PC-9 (cell line): ENCODE results near the gene DOCK4. TPM values are rescaled to one million over a fixed set of nuclear protein-coding genes. Genes with fewer than 3 reads are reported as not detected.
"Not testable (repeated sequence)": the region's sequence is repeated elsewhere in the genome, so short reads cannot be mapped to it uniquely, and the experiment has no call there.

Experiments used
- BruUV-seq: library from RNA; stranded (reverse); fragments of 400-500 nt; replicated peaks from 2 replicates; lab custom pipeline; 2021; lab: Mats Ljungman, UMichigan
- CTCF ChIA-PET: fragments of 300-600 bp; sonication (Branson Sonifier 250); formaldehyde crosslinking; loops from one replicate; lab custom pipeline; 2022; ENCODE audit warnings: antibody characterized with exemption; lab: Charles Lee
- POLR2A ChIA-PET: fragments of 300-600 bp; sonication (Branson Sonifier 250); formaldehyde crosslinking; loops from one replicate; lab custom pipeline; 2022; ENCODE audit warnings: antibody characterized with exemption; ENCODE audit not compliant: unreplicated experiment; lab: Charles Lee
- DNase-seq, 2 experiments: peaks; one replicate each; pipeline versions ENCODE4 v3.0.0 to v3.0.0-alpha.2; 2015 to 2022; ENCODE audit warnings: mixed read lengths in 1 of 2
- H2AFZ ChIP-seq: fragments of 200-600 bp; sonication (generic); 2 replicates; pipeline ENCODE4 v1.8.1; 2017; ENCODE audit warnings: antibody characterized with exemption
- H3F3A ChIP-seq: fragments of 200-600 bp; sonication (generic); 2 replicates; pipeline ENCODE4 v1.8.1; 2017; ENCODE audit warnings: antibody characterized with exemption, mild to moderate bottlenecking, low read depth; ENCODE audit not compliant: insufficient read depth
- H3K27ac ChIP-seq: fragments of 200-600 bp; sonication (generic); 2 replicates; pipeline ENCODE4 v1.6.1; 2016; ENCODE audit warnings: mixed run types
- H3K27me3 ChIP-seq: fragments of 200-600 bp; sonication (generic); 2 replicates; pipeline ENCODE4 v1.6.1; 2016; ENCODE audit warnings: low read depth, mixed run types; ENCODE audit not compliant: insufficient read depth
- H3K36me3 ChIP-seq: fragments of 200-600 bp; sonication (generic); 2 replicates; pipeline ENCODE4 v1.6.1; 2016; ENCODE audit warnings: low read depth, mixed run types
- H3K4me1 ChIP-seq: fragments of 200-600 bp; sonication (generic); replicated peaks from 2 replicates; pipeline ENCODE4 v1.6.1; 2016; ENCODE audit warnings: mixed run types; ENCODE audit not compliant: insufficient read depth
- H3K4me2 ChIP-seq: fragments of 200-600 bp; sonication (generic); 2 replicates; pipeline ENCODE4 v1.6.1; 2017; ENCODE audit warnings: mixed run types
- H3K4me3 ChIP-seq: fragments of 200-600 bp; sonication (generic); 2 replicates; pipeline ENCODE4 v1.6.1; 2016; ENCODE audit warnings: mixed run types
- H3K79me2 ChIP-seq: fragments of 200-600 bp; sonication (generic); 2 replicates; pipeline ENCODE4 v1.6.1; 2017; ENCODE audit warnings: low read depth, mixed run types
- H3K9me2 ChIP-seq: fragments of 200-600 bp; sonication (generic); 2 replicates; pipeline ENCODE4 v1.8.1; 2017; ENCODE audit warnings: mild to moderate bottlenecking; ENCODE audit not compliant: insufficient read depth
- H3K9me3 ChIP-seq: fragments of 200-600 bp; sonication (generic); 2 replicates; pipeline ENCODE4 v1.8.1; 2016; ENCODE audit warnings: low read depth; ENCODE audit not compliant: insufficient read depth
- H4K20me1 ChIP-seq: fragments of 200-600 bp; sonication (generic); 2 replicates; pipeline ENCODE4 v1.8.1; 2017; ENCODE audit not compliant: insufficient read depth
- EZH2 ChIP-seq: fragments of 200-600 bp; sonication (generic); IDR thresholded peaks from 2 replicates; pipeline ENCODE4 v1.8.0; 2017; ENCODE audit warnings: antibody characterized with exemption, low read depth
- intact Hi-C: fragments of 100-400 bp; cut with micrococcal nuclease; formaldehyde crosslinking; loops from one replicate; pipeline ENCODE4 v1.10.0; 2022; ENCODE audit not compliant: unreplicated experiment
- total RNA-seq: library from RNA; stranded (reverse); gene quantifications from 2 replicates; pipeline ENCODE4 v1.2.3, GENCODE V29; 2021
- TF ChIP-seq, protein P1 (sequence below): fragments of 200-600 bp; sonication (generic); conservative IDR thresholded peaks from 2 replicates; pipeline ENCODE4 v1.6.1; 2017; ENCODE audit warnings: mixed run types, antibody characterized with exemption, mild to moderate bottlenecking, moderate library complexity

The DOCK4 gene
- total RNA-seq, 1 experiment from 2014 or later: 0.98 TPM

DNA sequence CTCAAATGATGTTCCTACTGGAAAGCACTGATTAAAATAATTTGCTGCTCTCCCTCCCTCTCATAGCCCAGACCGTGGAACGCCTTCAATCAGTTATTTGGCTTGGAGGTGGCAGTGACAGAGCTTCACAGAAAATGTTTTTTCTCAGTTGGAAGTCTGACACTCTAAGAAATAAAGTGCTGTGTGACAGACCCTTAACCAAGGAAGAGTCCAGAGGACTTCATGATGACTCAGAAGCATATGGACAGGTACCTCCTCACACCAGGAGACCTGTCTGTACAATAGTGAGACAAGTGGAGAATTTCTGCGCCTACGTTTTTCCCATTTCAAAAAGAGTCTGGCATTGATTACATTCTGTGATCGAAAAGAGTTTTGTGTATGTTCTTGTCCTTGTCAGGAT is 295.5 kb downstream of the DOCK4 start:
- no TSS peak for BruUV-seq
- POLR2A ChIA-PET: no interaction called here
- no peak overlapping the region for H3K27ac ChIP-seq
- no peaks in the 10 kb centered on the region for H4K20me1 ChIP-seq
- no peaks in the 10 kb centered on the region for H3K4me1 ChIP-seq
- no peaks in the 10 kb centered on the region for H3K36me3 ChIP-seq
- H3K9me2 ChIP-seq: no peaks in the 10 kb centered on the region
- CTCF ChIA-PET: no interaction called here
- H3K4me2 ChIP-seq: no peak overlapping the region
- H3K4me3 ChIP-seq: no peak overlapping the region
- H3K27me3 ChIP-seq: no peaks in the 10 kb centered on the region
- H3K79me2 ChIP-seq: no peaks in the 10 kb centered on the region
- no peak for DNase-seq
- intact Hi-C loops: no loop called here
- H3K9me3 ChIP-seq: no peaks in the 10 kb centered on the region
- TF ChIP-seq EZH2: no peak
- TF ChIP-seq, protein P1, sequence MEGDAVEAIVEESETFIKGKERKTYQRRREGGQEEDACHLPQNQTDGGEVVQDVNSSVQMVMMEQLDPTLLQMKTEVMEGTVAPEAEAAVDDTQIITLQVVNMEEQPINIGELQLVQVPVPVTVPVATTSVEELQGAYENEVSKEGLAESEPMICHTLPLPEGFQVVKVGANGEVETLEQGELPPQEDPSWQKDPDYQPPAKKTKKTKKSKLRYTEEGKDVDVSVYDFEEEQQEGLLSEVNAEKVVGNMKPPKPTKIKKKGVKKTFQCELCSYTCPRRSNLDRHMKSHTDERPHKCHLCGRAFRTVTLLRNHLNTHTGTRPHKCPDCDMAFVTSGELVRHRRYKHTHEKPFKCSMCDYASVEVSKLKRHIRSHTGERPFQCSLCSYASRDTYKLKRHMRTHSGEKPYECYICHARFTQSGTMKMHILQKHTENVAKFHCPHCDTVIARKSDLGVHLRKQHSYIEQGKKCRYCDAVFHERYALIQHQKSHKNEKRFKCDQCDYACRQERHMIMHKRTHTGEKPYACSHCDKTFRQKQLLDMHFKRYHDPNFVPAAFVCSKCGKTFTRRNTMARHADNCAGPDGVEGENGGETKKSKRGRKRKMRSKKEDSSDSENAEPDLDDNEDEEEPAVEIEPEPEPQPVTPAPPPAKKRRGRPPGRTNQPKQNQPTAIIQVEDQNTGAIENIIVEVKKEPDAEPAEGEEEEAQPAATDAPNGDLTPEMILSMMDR: no peak
- H3F3A ChIP-seq: no peaks in the 10 kb centered on the region
- no peak overlapping the region for H2AFZ ChIP-seq

DNA sequence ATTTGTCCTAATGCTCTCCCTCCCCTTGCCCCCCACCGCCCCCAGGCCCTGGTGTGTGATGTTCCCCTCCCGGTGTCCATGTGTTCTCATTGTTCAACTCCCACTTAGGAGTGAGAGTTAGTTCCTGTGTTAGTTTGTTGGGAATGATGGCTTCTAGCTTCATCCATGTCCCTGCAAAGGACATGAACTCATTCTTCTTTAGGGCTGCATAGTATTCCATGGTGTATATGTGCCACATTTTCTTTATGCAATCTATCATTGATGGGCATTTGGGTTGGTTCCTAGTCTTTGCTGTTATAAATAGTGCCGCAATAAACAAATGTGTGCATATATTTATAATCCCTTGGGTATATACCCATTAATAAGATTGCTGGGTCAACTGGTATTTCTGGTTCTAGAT is 297.5 kb downstream of the DOCK4 start:
- POLR2A ChIA-PET, H3K27ac ChIP-seq, H4K20me1 ChIP-seq, H3K9me2 ChIP-seq, H3F3A ChIP-seq, H3K27me3 ChIP-seq, DNase-seq, BruUV-seq, H3K4me1 ChIP-seq, H3K4me2 ChIP-seq, H3K36me3 ChIP-seq, CTCF ChIA-PET, H3K79me2 ChIP-seq, intact Hi-C loops, H3K9me3 ChIP-seq, H2AFZ ChIP-seq, H3K4me3 ChIP-seq: not testable (repeated sequence)

DNA sequence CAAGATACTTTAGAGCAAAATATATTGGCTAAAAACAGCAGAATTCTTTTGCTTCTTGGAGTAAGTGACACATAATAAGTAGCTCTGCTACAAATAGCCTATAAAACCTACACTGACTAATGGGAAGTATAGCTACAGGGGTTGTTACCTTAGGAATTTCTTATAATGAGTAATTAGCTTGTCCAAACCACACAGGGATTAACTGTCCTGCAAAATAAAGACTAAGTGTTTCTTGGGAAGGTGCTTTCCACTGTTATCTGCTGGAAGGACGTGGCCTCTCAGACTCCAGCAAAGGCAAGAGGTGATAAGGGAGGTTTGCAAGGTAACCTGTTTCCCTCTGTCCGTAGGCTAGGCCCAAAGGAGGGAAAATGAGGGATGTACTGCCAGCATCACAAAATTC is 302.4 kb downstream of the DOCK4 start:
- no peak for TF ChIP-seq EZH2
- TF ChIP-seq, protein P1: no peak
- Histone ChIP-seq H3K79me2 (no peaks in the 10 kb centered on the region), H3F3A (no peaks in the 10 kb centered on the region), H3K4me3 (no peak overlapping the region), H2AFZ (no peak overlapping the region), H3K4me1 (no peaks in the 10 kb centered on the region), H3K27ac (no peak overlapping the region), H3K4me2 (no peak overlapping the region), H3K9me3 (no peaks in the 10 kb centered on the region), H3K9me2 (no peaks in the 10 kb centered on the region), H4K20me1 (no peaks in the 10 kb centered on the region), H3K36me3 (no peaks in the 10 kb centered on the region), H3K27me3 (no peaks in the 10 kb centered on the region)
- intact Hi-C loops: no loop called here
- BruUV-seq: no TSS peak
- POLR2A ChIA-PET: no interaction called here
- CTCF ChIA-PET: interaction anchor here (0.7 kb wide), 1 partner anchor 485 kb away, joined by 3 read pairs; no protein-coding TSS in a partner anchor
- no peak for DNase-seq

DNA sequence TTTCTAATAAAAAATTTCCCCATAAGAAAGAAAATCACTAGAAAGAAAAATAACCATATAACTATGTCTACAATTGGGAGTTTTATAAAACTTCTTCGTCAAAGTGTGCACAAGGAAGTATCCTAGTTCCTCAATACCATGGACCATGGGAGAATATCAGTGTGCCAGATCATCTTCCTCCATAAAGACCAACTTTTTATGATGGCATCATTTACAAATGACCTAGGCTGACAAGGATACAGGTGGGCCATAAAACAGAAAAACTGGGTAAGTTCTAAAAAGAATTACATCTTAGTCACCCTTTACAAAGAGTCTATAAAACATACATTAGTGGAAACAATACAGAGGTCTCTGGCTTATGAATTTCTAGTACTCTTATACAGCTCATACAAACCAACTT is 303.2 kb downstream of the DOCK4 start:
- CTCF ChIA-PET: interaction anchor here (0.7 kb wide), 1 partner anchor 10 kb away, joined by 4 read pairs; no protein-coding TSS in a partner anchor
- no TSS peak for BruUV-seq
- no peaks in the 10 kb centered on the region for H3F3A ChIP-seq
- H3K27me3 ChIP-seq: no peaks in the 10 kb centered on the region
- no peak overlapping the region for H3K27ac ChIP-seq
- H2AFZ ChIP-seq: no peak overlapping the region
- no peak for DNase-seq
- H3K79me2 ChIP-seq: no peaks in the 10 kb centered on the region
- H3K9me3 ChIP-seq: no peaks in the 10 kb centered on the region
- H3K4me2 ChIP-seq: no peak overlapping the region
- POLR2A ChIA-PET: no interaction called here
- no peaks in the 10 kb centered on the region for H3K4me1 ChIP-seq
- H4K20me1 ChIP-seq: no peaks in the 10 kb centered on the region
- H3K4me3 ChIP-seq: no peak overlapping the region
- TF ChIP-seq, protein P1: no peak
- intact Hi-C loops: no loop called here
- no peaks in the 10 kb centered on the region for H3K9me2 ChIP-seq
- no peaks in the 10 kb centered on the region for H3K36me3 ChIP-seq
